ENCODE results near the gene MAP3K9.
"Not testable (repeated sequence)": the region's sequence is repeated elsewhere in the genome, so short reads cannot be mapped to it uniquely, and the experiment has no call there.

The MAP3K9 gene

DNA sequence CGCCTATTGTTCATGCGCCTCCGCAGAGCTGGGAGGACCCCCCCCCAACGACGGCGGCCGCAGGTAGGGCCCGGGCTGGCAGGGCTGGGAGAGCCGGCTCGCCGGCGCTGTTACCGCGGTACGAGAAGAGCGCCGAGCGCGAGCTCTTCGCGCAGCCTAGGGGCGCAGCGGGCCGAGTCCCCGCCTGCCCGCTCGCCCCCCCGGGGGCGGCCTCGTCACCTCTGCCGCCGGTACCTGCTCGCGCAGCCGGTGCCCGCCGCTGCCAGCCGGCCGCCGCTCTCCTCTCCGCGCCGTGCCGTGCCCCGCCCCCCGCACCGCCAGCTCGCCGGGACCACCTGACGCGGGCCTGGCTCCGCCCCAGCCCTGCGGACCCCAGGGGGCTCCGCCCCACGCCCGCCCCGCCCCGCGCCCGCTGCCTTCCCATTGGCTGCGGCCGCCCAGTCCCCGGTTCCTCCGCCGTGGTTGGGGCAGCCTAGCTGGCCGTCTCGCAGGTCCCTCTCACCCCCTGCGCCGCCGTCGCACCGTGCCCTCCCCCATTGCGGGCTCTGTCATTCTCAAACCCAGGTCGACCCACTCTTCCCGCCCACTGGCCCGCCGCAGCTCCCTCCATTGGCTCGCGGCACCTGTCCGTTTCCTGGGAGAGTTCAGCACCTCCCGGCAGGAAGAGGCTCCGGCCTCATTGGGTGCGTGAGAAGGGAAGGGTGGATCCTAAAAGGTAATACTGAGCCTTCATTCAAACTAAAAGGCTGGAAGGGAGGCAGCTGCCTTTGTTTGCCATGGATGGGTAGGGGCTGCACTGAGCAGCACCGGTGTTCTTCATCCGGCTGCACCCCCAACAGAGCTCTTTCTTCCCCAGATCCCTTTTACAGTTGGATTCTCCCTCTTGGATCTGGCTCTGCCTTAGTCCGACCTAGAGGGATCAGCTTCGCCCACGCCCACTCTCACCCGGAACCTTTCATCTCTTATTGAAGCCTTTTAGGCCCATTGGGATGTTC, at the start of gene MAP3K9:
TSS of gene MAP3K9 (minus strand) at position 289 of the 995 bp plus-strand sequence. CDS start 342 bp downstream, outside the sequence.
- Mint-ChIP-seq H3K36me3 (ENCODE audit: low read depth) (peaks cover 2% of the 10 kb centered on the region), H3K27me3 (ENCODE audit: low read depth) (peaks cover 6% of the 10 kb centered on the region), H3K4me1 (ENCODE audit: low read depth) (peaks cover 5% of the 10 kb centered on the region), H3K9me3 (no peaks in the 10 kb centered on the region), H3K27ac (peak within 1 kb of the TSS; percentile 70), H3K4me3 (peak within 1 kb of the TSS; percentile 86)
- peak; percentile 90 for DNase-seq (ENCODE audit: low spot score)

DNA sequence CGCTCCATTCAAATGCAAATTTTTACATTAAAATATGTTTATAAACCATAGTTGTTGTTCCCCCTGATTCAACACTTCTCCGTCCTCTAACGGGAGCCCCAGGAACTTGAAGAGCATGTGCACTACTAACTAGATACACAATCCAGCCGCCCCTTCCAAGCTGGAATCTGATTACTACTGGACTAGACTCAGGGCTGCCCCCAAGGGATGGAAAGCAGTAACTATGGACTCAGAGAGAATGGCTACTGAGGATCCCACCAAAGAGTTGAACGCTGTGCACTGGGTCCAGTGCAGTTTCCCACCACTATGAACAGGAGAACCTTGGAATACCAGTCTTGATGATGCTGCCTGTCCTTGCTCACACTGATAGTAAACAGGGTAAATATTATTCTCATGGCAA, 49.3 kb upstream of the MAP3K9 start:
- no peak for DNase-seq (ENCODE audit: low spot score)
- Mint-ChIP-seq H3K27ac (no peak overlapping the region), H3K4me1 (ENCODE audit: low read depth) (peaks cover 16% of the 10 kb centered on the region), H3K4me3 (no peak overlapping the region), H3K27me3 (ENCODE audit: low read depth) (peaks cover 2% of the 10 kb centered on the region), H3K36me3 (ENCODE audit: low read depth) (no peaks in the 10 kb centered on the region), H3K9me3 (no peaks in the 10 kb centered on the region)

DNA sequence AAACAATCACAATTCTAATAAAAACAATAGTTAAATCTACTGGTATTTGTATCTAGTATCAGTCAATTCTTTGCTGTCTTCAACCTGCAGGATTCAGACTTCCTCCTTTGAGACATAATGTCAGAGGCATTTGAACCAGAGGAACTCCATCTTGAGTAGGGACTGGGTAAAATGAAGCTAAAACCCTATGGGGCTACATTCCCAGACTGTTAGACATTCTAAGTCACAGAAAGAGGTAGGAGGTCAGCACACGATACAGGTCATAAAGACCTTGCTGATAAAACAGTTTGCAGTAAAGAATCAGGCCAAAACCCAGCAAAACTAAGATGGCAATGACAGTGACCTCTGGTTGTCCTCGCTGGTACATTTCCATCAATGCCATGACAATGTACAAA, 48.2 kb upstream of the MAP3K9 start:
- Mint-ChIP-seq H3K36me3 (ENCODE audit: low read depth) (no peaks in the 10 kb centered on the region), H3K4me1 (ENCODE audit: low read depth) (peaks cover 16% of the 10 kb centered on the region), H3K27me3 (ENCODE audit: low read depth) (peaks cover 2% of the 10 kb centered on the region), H3K27ac (no peak overlapping the region), H3K4me3 (no peak overlapping the region), H3K9me3 (no peaks in the 10 kb centered on the region)
- DNase-seq (ENCODE audit: low spot score) = no peak

DNA sequence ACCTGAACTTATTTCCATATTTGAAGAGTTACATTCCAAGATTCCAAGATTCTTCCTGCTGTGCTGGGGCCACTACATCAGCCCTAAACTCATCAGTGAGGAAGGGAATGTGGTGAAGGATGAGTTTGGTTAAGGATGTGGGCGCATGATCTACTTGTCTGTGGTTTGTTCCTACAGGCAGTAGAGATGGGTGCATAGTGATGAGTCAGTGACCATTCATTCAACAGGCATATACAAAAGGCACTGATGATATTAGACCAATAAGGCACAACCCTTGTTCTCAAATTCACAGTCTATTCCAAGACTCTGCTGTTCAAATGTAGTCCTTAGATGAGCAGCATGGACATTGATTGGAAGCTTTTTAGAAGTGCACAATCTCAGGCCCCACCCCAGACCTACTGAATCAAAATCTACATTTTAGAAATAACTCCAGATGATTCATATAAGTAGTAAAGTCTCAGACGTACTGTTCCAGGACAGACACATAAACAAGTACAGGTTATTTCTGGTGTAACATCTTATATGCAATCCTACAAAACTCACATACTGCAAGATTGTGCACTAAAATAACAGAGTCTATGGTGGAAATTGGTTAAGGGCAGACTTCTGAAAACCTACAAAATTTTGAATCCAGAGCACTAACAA, 47.7 kb upstream of the MAP3K9 start:
- DNase-seq (ENCODE audit: low spot score) = peak; percentile 53
- Mint-ChIP-seq H3K4me3 (peak overlapping the region; percentile 46), H3K9me3 (no peaks in the 10 kb centered on the region), H3K36me3 (ENCODE audit: low read depth) (no peaks in the 10 kb centered on the region), H3K27ac (peak overlapping the region; percentile 29), H3K4me1 (ENCODE audit: low read depth) (peaks cover 16% of the 10 kb centered on the region), H3K27me3 (ENCODE audit: low read depth) (peaks cover 2% of the 10 kb centered on the region)

DNA sequence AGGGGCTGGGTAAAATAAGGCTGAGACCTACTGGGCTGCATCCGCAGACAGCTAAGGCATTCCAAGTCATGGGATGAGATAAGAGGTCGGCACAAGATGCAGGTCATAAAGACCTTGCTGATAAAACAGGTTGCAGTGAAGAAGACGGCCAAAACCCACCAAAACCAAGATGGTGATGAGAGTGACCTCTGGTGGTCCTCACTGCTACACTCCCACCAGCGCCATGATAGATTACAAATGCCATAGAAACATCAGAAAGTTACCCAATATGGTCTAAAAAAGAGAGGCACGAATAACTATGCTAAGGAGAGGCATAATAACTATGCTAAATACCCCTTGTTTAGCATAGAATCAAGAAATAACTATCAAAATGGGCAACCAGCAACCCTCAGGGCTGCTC, 46.2 kb upstream of the MAP3K9 start:
- peaks cover 3% of the 10 kb centered on the region for H3K27me3 Mint-ChIP-seq (ENCODE audit: low read depth)
- H3K9me3 Mint-ChIP-seq = no peaks in the 10 kb centered on the region
- H3K27ac Mint-ChIP-seq = no peak overlapping the region
- H3K4me1 Mint-ChIP-seq (ENCODE audit: low read depth) = peaks cover 16% of the 10 kb centered on the region
- no peaks in the 10 kb centered on the region for H3K36me3 Mint-ChIP-seq (ENCODE audit: low read depth)
- no peak overlapping the region for H3K4me3 Mint-ChIP-seq
- no peak for DNase-seq (ENCODE audit: low spot score)

DNA sequence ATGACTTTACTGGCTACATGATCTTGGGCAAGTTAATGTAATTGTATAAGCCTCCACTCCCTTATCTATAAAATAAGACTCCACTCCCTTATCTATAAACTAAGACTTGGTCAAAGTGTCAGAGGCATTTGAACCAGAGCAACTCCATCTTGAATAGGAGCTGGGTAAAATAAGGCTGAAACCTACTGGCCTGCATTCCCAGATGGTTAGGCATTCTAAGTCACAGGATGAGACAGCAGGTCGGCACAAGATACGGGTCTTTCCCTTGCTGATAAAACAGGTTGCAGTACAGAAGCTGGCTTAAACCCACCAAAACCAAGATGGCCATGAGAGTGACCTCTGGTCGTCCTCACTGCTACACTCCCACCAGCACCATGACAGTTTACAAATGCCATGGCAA, 44.3 kb upstream of the MAP3K9 start:
- peaks cover 18% of the 10 kb centered on the region for H3K4me1 Mint-ChIP-seq (ENCODE audit: low read depth)
- H3K4me3 Mint-ChIP-seq; H3K9me3 Mint-ChIP-seq; H3K36me3 Mint-ChIP-seq (ENCODE audit: low read depth); H3K27ac Mint-ChIP-seq; H3K27me3 Mint-ChIP-seq (ENCODE audit: low read depth); DNase-seq (ENCODE audit: low spot score): not testable (repeated sequence)

DNA sequence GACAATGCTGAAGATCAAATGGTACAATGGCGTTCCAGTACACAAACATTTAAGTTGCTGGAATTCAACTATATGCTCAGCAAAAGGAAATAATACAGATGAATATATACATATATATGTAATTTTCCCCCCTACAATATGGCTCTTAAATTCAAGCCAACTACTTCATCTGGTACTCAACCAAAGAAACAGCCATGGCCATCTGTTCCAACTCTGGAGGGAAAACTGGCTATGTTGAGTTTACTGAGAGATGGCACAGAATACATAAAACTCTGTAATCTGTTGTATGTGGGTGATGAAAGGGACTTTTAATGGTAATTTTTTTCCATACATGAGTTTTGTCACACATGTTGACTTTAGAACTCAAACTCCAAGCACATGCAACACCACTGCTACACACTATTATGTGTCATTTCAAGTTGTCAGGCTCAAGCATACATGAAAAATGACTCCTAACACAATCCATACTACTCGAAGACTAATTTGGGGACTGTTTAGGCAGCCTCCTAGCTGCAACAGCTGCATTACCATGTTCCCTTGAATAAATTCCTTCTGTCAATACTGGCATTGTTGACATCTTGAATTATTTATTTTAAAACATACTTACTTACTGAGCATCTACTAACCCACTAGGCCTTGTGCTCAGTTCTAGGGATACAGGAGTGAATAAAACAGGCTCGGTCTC, 38.2 kb upstream of the MAP3K9 start:
- Mint-ChIP-seq H3K4me3 (no peak overlapping the region), H3K36me3 (ENCODE audit: low read depth) (no peaks in the 10 kb centered on the region), H3K27me3 (ENCODE audit: low read depth) (peaks cover 17% of the 10 kb centered on the region), H3K9me3 (no peaks in the 10 kb centered on the region), H3K4me1 (ENCODE audit: low read depth) (peaks cover 2% of the 10 kb centered on the region), H3K27ac (no peak overlapping the region)
- no peak for DNase-seq (ENCODE audit: low spot score)

DNA sequence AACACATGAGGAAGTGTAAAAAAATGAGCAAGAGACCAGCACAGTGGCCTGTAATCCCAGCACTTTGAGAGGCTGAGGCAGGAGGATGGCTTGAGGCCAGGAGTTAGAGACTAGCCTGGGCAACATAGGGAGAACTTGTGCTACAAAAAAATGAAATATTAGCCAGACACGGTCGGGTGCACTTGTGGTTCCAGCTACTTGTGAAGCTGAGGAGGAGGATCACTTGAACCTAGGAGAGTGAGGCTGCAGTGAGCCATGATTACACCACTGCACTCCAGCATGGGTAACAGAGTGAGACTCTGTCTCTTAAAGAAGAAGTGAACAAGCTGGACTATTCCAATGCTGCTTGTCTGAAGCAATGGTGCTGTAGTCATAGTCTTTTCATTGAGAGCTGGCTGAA, 36.3 kb upstream of the MAP3K9 start:
- H3K36me3 Mint-ChIP-seq (ENCODE audit: low read depth) = no peaks in the 10 kb centered on the region
- H3K4me1 Mint-ChIP-seq (ENCODE audit: low read depth) = peaks cover 2% of the 10 kb centered on the region
- no peak for DNase-seq (ENCODE audit: low spot score)
- H3K4me3 Mint-ChIP-seq = no peak overlapping the region
- peaks cover 19% of the 10 kb centered on the region for H3K27me3 Mint-ChIP-seq (ENCODE audit: low read depth)
- no peak overlapping the region for H3K27ac Mint-ChIP-seq
- no peaks in the 10 kb centered on the region for H3K9me3 Mint-ChIP-seq

DNA sequence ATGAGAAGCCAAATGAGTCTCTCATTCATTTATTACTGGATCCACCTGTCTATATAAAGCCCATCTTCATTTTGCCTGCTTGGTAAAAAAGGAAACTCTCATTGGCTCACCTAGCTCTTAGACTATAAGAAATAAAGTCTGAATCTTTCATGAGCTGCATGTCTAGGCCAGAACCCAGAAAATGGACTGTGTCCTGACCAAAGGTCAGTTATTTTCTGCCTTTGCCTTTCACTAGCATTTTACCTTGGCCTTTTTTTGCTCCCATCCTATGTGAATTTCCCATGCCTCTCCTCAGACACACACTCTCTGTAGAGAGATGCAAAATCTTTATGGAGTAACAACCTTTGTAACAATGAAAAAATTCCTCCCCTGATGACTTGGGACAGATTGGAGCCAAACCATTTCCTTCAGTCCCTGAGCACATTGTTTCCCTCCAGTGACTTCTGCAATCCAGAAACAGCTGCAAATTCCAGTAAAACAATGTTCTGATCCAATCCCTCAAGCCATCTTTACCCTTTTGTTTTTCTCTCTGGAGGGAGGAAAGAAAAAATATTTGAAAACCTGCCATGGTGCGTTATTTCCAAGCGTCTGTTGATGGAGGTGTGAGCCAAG, 33.6 kb upstream of the MAP3K9 start:
- Mint-ChIP-seq H3K9me3 (no peaks in the 10 kb centered on the region), H3K36me3 (ENCODE audit: low read depth) (no peaks in the 10 kb centered on the region), H3K4me1 (ENCODE audit: low read depth) (no peaks in the 10 kb centered on the region), H3K27ac (no peak overlapping the region), H3K4me3 (no peak overlapping the region), H3K27me3 (ENCODE audit: low read depth) (peaks cover 16% of the 10 kb centered on the region)
- no peak for DNase-seq (ENCODE audit: low spot score)

DNA sequence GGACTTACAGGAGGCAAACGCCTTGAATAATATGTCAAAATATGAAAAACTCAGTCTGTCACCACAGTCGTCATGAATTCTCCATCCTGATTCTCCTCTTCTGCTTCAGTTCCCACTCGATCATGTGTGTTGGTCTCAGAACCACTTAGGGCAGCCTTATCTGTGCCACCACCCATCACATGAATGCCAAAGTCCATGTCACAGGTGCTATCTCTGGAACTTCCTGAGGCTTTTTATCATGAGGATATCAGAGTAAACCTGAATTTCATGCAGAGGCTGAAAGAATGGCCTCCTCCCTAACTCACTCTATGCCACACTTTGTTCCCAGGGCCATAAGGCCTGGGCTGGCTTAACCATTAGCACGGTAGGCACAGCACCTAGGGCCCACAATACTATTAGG, 28.8 kb upstream of the MAP3K9 start:
- peaks cover 16% of the 10 kb centered on the region for H3K27me3 Mint-ChIP-seq (ENCODE audit: low read depth)
- H3K4me3 Mint-ChIP-seq = no peak overlapping the region
- no peaks in the 10 kb centered on the region for H3K4me1 Mint-ChIP-seq (ENCODE audit: low read depth)
- no peak for DNase-seq (ENCODE audit: low spot score)
- no peaks in the 10 kb centered on the region for H3K36me3 Mint-ChIP-seq (ENCODE audit: low read depth)
- H3K27ac Mint-ChIP-seq = no peak overlapping the region
- peaks cover 16% of the 10 kb centered on the region for H3K9me3 Mint-ChIP-seq

DNA sequence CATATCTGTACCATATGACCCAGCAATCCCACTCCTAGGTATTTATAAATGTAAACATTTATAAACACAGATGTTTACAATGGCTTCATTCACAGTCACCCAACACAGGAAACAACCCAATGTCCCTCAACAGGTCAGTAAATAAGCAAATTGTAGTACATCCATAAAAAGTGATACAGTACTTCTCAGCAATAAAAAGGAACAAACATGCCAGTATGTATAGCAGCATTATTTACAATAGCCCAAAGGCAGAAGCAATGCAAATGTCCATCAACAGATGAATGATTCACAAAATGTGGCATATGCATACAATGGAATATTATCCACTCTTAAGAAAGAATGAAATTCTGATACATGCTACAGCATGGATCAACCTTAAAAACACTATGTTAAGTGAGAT, 27.6 kb upstream of the MAP3K9 start:
- peaks cover 11% of the 10 kb centered on the region for H3K27me3 Mint-ChIP-seq (ENCODE audit: low read depth)
- H3K27ac Mint-ChIP-seq = no peak overlapping the region
- no peak for DNase-seq (ENCODE audit: low spot score)
- no peak overlapping the region for H3K4me3 Mint-ChIP-seq
- no peaks in the 10 kb centered on the region for H3K36me3 Mint-ChIP-seq (ENCODE audit: low read depth)
- H3K9me3 Mint-ChIP-seq = peaks cover 16% of the 10 kb centered on the region
- no peaks in the 10 kb centered on the region for H3K4me1 Mint-ChIP-seq (ENCODE audit: low read depth)

DNA sequence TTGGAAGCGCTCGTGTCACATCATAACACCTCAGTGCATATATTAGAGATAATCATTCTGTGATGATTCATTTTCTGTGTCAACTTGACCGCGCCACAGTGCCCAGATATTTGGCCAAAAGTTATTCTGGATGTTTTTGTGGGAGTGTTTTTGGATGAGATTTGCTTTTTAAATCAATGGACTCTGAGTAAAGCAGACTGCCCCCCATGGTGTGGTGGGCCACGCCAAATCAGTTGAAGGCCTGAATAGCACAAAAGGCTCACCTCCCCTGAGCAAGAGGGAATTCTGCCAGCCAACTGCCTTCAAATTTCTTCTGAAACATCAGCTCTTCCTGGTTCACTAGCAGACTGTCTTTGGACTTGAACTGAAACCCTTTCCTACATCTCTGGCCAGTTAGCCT, 24.6 kb upstream of the MAP3K9 start:
- Mint-ChIP-seq H3K27me3 (ENCODE audit: low read depth) (peaks cover 8% of the 10 kb centered on the region), H3K36me3 (ENCODE audit: low read depth) (no peaks in the 10 kb centered on the region), H3K4me3 (no peak overlapping the region), H3K27ac (no peak overlapping the region), H3K9me3 (peaks cover 16% of the 10 kb centered on the region), H3K4me1 (ENCODE audit: low read depth) (peaks cover 4% of the 10 kb centered on the region)
- no peak for DNase-seq (ENCODE audit: low spot score)

DNA sequence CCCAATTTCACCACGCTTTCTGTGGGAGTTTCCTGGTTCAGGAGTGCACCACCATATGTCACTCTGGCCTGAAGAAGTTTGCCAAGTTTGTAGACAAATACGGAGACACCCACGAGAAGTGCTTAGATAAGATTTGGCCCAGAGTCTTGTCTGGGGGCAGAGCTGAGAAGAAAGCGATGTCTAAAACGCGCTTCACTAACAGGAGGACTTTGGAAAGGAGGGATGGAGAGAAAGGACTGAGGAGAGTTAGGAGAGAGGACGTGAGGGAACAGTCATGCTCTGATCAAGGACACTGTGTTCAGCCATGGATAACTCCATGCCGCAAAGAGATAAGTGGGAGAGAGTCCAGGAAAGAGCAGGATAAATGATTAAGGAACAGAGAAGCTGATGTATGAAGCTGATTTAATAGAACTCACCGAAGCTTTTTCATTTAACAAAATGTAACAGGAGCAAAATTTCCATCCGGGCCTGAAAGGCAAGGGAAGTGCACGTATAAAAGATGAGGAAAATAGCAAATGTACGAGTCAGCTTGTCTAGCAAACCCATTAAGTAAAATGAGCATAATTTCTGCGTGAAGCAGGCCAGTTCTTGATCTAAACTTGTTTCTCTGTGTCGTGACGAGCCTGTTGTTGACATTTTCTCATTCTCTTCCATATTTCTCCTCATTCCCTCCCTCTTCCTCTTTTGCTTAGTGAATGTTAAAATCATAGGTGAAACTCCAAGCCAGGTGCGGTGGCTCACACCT, 23.4 kb upstream of the MAP3K9 start:
- Mint-ChIP-seq H3K4me1 (ENCODE audit: low read depth) (peaks cover 4% of the 10 kb centered on the region), H3K9me3 (peaks cover 16% of the 10 kb centered on the region)

More for the DNA sequence above, 23.4 kb upstream of the MAP3K9 start:
- peaks cover 5% of the 10 kb centered on the region for H3K27me3 Mint-ChIP-seq (ENCODE audit: low read depth)
- no peak overlapping the region for H3K4me3 Mint-ChIP-seq
- no peak overlapping the region for H3K27ac Mint-ChIP-seq
- DNase-seq (ENCODE audit: low spot score) = no peak
- no peaks in the 10 kb centered on the region for H3K36me3 Mint-ChIP-seq (ENCODE audit: low read depth)

Data from T-helper 2 cell treated with Interferon-gamma antibody and Interleukin-4, amounts not matched to agents 5 μg/mL and 100 μg/mL, for 36 hours (primary cell).